ENCODE measurements around the gene PCDHGC5. TPM values are rescaled to one million over a fixed set of nuclear protein-coding genes. Genes with fewer than 3 reads are reported as not detected.

Gene PCDHGC5
- total and polyA plus RNA-seq, 11 donors, result 0.72 to 5.4 (median 3.0) TPM

- peak; percentile 84 to 89 (median 86) for ATAC-seq
- peak in 1 of 2 donors; percentile 21 for TF ChIP-seq POLR2A (IDR thresholded peaks at IDR 0.05)
- no peak for TF ChIP-seq CTCF (IDR thresholded peaks at IDR 0.05)
- no peaks in the 10 kb centered on the region for H3K27me3 ChIP-seq
- no peaks in the 10 kb centered on the region for H3K9me3 ChIP-seq
- peak overlapping the region; percentile 54 to 95 (median 84) for H3K27ac ChIP-seq
- intact Hi-C loops (cut with DNase I), result loop anchor here in 7 of 10 donors (2.0 to 10.0 kb wide), 11 partner anchors 36 to 197 kb away; partner anchors contain the start of genes PCDHGB7 (in 3 of the 7), PCDHGC3 (in 3 of the 7), PCDHGA11 (in 2 of the 7) and PCDHGA1 (in 1 of the 7)
- peaks cover 0 to 82% (median 34%) of the 10 kb centered on the region in 9 donors for H3K36me3 ChIP-seq
- peaks cover 9 to 85% (median 63%) of the 10 kb centered on the region in 12 donors for H3K4me1 ChIP-seq
- no peak overlapping the region for H3K4me3 ChIP-seq
- DNase-seq, result peak in 4 of 5 donors; percentile 68 to 76 (median 71)
- 3 to 11% (median 4%) methylated on average over 2 of the region's 2 CpGs for WGBS, 4 donors
These were observed 32.4 kb downstream of the PCDHGC5 start for GRCh38 chr5:141521244-141521781.

- peaks cover 0 to 82% (median 36%) of the 10 kb centered on the region in 9 donors for H3K36me3 ChIP-seq
- 28 to 42% (median 35%) methylated on average over 2 of the region's 2 CpGs for whole genome bisulfite sequencing, 4 donors
These were observed 33.4 kb downstream of the PCDHGC5 start for GRCh38 chr5:141522301-141522700.

GRCh38 chr5:141523991-141524390, 35.1 kb downstream of the PCDHGC5 start:
- Histone ChIP-seq H3K27ac (peak overlapping the region in 10 of 12 donors; percentile 29 to 95 (median 68)), H3K27me3 (no peaks in the 10 kb centered on the region), H3K4me1 (peaks cover 9 to 77% (median 62%) of the 10 kb centered on the region in 12 donors), H3K36me3 (peaks cover 0 to 84% (median 42%) of the 10 kb centered on the region in 9 donors), H3K9me3 (no peaks in the 10 kb centered on the region), H3K4me3 (no peak overlapping the region)
- intact Hi-C loops (cut with DNase I), result loop anchor here in 9 of 10 donors (1.0 to 10.0 kb wide), 16 partner anchors 33 to 199 kb away; partner anchors contain the start of genes PCDHGB7 (in 5 of the 9), PCDHGC3 (in 4 of the 9), PCDHGA11 (in 2 of the 9) and PCDHGA1 (in 1 of the 9)
- no peak for TF ChIP-seq POLR2A (IDR thresholded peaks at IDR 0.05)
- no peak for TF ChIP-seq CTCF (IDR thresholded peaks at IDR 0.05)
- no peak for ATAC-seq
- 87 to 92% (median 90%) methylated on average over 8 of the region's 8 CpGs for WGBS, 4 donors
- DNase-seq, result no peak

More at GRCh38 chr5:141522301-141522700, 33.4 kb downstream of the PCDHGC5 start:
- TF ChIP-seq POLR2A (IDR thresholded peaks at IDR 0.05) (no peak), CTCF (IDR thresholded peaks at IDR 0.05) (no peak)
- Histone ChIP-seq H3K4me1 (peaks cover 9 to 76% (median 54%) of the 10 kb centered on the region in 12 donors), H3K9me3 (no peaks in the 10 kb centered on the region), H3K27ac (peak overlapping the region in 11 of 12 donors; percentile 78 to 95 (median 84)), H3K4me3 (no peak overlapping the region), H3K27me3 (no peaks in the 10 kb centered on the region)
- no peak for ATAC-seq
- DNase-seq, result no peak
- intact Hi-C loops (cut with DNase I), result loop anchor here in 7 of 10 donors (5.0 to 10.0 kb wide), 10 partner anchors 35 to 198 kb away; partner anchors contain the start of genes PCDHGB7 (in 3 of the 7), PCDHGC3 (in 3 of the 7), PCDHGA11 (in 2 of the 7) and PCDHGA1 (in 1 of the 7)
